ENCODE data around the gene SPACA9. TPM values are rescaled to one million over a fixed set of nuclear protein-coding genes. Genes with fewer than 3 reads are reported as not detected.

The SPACA9 gene
- total and polyA plus RNA-seq, 2 experiments from 2014 or later = 1.1 to 1.5 TPM

GRCh38 chr9:132937463-132937901, 58.8 kb downstream of the SPACA9 start:
- H3K4me1 Mint-ChIP-seq = peaks cover 29% of the 10 kb centered on the region
- Histone ChIP-seq H3K4me2 (no peak overlapping the region), H3K4me3 (no peak overlapping the region), H3K4me1 (ENCODE audit: insufficient read depth) (peaks cover 19% of the 10 kb centered on the region), H3K27ac (ENCODE audit: low read depth) (no peak overlapping the region), H4K20me1 (replicated peaks; ENCODE audit: insufficient read depth) (peaks cover 24% of the 10 kb centered on the region), H3F3A (replicated peaks; ENCODE audit: low read depth) (no peaks in the 10 kb centered on the region), H3K9me2 (ENCODE audit: insufficient read depth) (no peaks in the 10 kb centered on the region), H3K79me2 (replicated peaks; ENCODE audit: insufficient read depth) (peaks cover 80% of the 10 kb centered on the region), H3K27me3 (ENCODE audit: insufficient read depth) (no peaks in the 10 kb centered on the region), H2AFZ (no peak overlapping the region), H3K36me3 (ENCODE audit: insufficient read depth) (no peaks in the 10 kb centered on the region)
- no peaks in the 10 kb centered on the region for H3K27me3 Mint-ChIP-seq (ENCODE audit: insufficient read depth, low read depth, poor library complexity)
- H3K27ac Mint-ChIP-seq = no peak overlapping the region
- H3K9me3 Mint-ChIP-seq = no peaks in the 10 kb centered on the region
- H3K4me3 Mint-ChIP-seq = no peak overlapping the region
- DNase-seq (ENCODE audit: low spot score) = no peak
- ATAC-seq = no peak
- peaks cover 3% of the 10 kb centered on the region; the same call in 1 of the 3 replicates for H3K36me3 Mint-ChIP-seq (ENCODE audit: low read depth)
- no peak for TF ChIP-seq REST (IDR thresholded peaks at IDR 0.05; ENCODE audit: unreplicated experiment)

GRCh38 chr9:132939169-132939568, 60.5 kb downstream of the SPACA9 start:
- H2AFZ ChIP-seq = no peak overlapping the region
- H3K9me3 Mint-ChIP-seq = no peaks in the 10 kb centered on the region
- no peaks in the 10 kb centered on the region for H3F3A ChIP-seq (replicated peaks; ENCODE audit: low read depth)
- 0 out of 2 replicates have a peak overlapping the region, but pooled peaks have one; percentile 6 for H3K4me2 ChIP-seq
- no peaks in the 10 kb centered on the region for H3K36me3 Mint-ChIP-seq (ENCODE audit: low read depth)
- no peak overlapping the region for H3K27ac Mint-ChIP-seq
- H3K4me1 Mint-ChIP-seq = peaks cover 41% of the 10 kb centered on the region
- H3K36me3 ChIP-seq (ENCODE audit: insufficient read depth) = no peaks in the 10 kb centered on the region
- H3K4me3 ChIP-seq = no peak overlapping the region
- ATAC-seq (no peak), DNase-seq (ENCODE audit: low spot score) (no peak)
- peaks cover 31% of the 10 kb centered on the region for H3K4me1 ChIP-seq (ENCODE audit: insufficient read depth)
- H3K79me2 ChIP-seq (replicated peaks; ENCODE audit: insufficient read depth) = peaks cover 90% of the 10 kb centered on the region
- H4K20me1 ChIP-seq (replicated peaks; ENCODE audit: insufficient read depth) = peaks cover 21% of the 10 kb centered on the region
- no peak overlapping the region for H3K4me3 Mint-ChIP-seq
- H3K27me3 Mint-ChIP-seq (ENCODE audit: insufficient read depth, low read depth, poor library complexity) = no peaks in the 10 kb centered on the region
- no peak overlapping the region for H3K27ac ChIP-seq (ENCODE audit: low read depth)
- H3K9me2 ChIP-seq (ENCODE audit: insufficient read depth) = no peaks in the 10 kb centered on the region
- H3K27me3 ChIP-seq (ENCODE audit: insufficient read depth) = no peaks in the 10 kb centered on the region
- no peak for TF ChIP-seq NANOG (IDR thresholded peaks at IDR 0.05; ENCODE audit: borderline replicate concordance)
- TF ChIP-seq STAT1 (IDR thresholded peaks at IDR 0.05; ENCODE audit: unreplicated experiment) = no peak
- TF ChIP-seq ZNF331 (CRISPR knock-in tag; IDR thresholded peaks at IDR 0.05; ENCODE audit: low read depth) = no peak
- no peak for TF ChIP-seq EZH2phosphoT487 (IDR thresholded peaks at IDR 0.05; ENCODE audit: unreplicated experiment)
- TF ChIP-seq JUNB (IDR thresholded peaks at IDR 0.05; ENCODE audit: unreplicated experiment) = no peak
- TF ChIP-seq ZNF114 (CRISPR knock-in tag; IDR thresholded peaks at IDR 0.05) = no peak
- no peak for TF ChIP-seq CREB1 (CRISPR knock-in tag; IDR thresholded peaks at IDR 0.05; ENCODE audit: low read depth)
- TF ChIP-seq REST (IDR thresholded peaks at IDR 0.05; ENCODE audit: unreplicated experiment) = no peak
- TF ChIP-seq ZNF462 (CRISPR knock-in tag; IDR thresholded peaks at IDR 0.05) = no peak

Data from GM23338 (cell line).